Body of pancreas (tissue), 4 donors: ENCODE measurements around the gene TIMM10.

Source experiments
- POLR2A ChIP-seq, 3 donors: fragments of 450-650 bp; IDR thresholded peaks; one replicate each; pipeline ENCODE4 v1.6.1; 2016; ENCODE audit warnings: antibody characterized with exemption in 3 of 3, mild to moderate bottlenecking in 2 of 3
- TF ChIP-seq, protein P1 (sequence below), 7 experiments: fragments of 450-650 bp in 4 of 7; fragments of 200-600 bp in 3 of 7; sonication (generic) in 3 of 7; IDR thresholded peaks; one replicate each; pipeline ENCODE4 v1.5.1; 2016 to 2019; ENCODE audit warnings: antibody characterized with exemption in 7 of 7

DNA sequence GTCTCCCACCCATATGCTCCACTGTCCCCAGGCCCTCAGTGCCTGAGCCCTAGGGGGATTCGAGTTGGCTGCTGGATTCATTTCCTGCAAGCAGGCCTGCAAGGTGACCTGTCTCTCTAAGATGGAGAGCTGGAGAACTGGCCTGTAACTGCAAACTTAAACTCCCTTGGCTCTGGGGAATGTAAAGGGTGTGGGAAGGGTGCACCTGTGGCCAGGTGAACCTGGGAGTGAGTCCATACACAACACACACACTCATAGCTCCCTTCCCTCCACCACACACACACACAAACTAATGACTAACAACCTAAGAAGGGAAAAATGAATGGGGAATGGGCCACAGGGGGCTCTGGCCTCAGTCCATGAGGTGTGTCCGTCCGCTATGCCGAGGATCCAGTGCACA is 21.4 kb upstream of the TIMM10 start:
- TF ChIP-seq, protein P1, sequence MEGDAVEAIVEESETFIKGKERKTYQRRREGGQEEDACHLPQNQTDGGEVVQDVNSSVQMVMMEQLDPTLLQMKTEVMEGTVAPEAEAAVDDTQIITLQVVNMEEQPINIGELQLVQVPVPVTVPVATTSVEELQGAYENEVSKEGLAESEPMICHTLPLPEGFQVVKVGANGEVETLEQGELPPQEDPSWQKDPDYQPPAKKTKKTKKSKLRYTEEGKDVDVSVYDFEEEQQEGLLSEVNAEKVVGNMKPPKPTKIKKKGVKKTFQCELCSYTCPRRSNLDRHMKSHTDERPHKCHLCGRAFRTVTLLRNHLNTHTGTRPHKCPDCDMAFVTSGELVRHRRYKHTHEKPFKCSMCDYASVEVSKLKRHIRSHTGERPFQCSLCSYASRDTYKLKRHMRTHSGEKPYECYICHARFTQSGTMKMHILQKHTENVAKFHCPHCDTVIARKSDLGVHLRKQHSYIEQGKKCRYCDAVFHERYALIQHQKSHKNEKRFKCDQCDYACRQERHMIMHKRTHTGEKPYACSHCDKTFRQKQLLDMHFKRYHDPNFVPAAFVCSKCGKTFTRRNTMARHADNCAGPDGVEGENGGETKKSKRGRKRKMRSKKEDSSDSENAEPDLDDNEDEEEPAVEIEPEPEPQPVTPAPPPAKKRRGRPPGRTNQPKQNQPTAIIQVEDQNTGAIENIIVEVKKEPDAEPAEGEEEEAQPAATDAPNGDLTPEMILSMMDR (IDR thresholded peaks at IDR 0.05): no peak
- TF ChIP-seq POLR2A (IDR thresholded peaks at IDR 0.05): peak in 1 of 3 donors; percentile 26
